ENCODE data around the gene NABP1. TPM values are rescaled to one million over a fixed set of nuclear protein-coding genes. Genes with fewer than 3 reads are reported as not detected.
A peak's percentile ranks its signal among the peaks of the same experiment; 100 is the strongest.

The NABP1 gene
- total RNA-seq, 1 donor from 2014 or later, result 48.6 TPM

DNA sequence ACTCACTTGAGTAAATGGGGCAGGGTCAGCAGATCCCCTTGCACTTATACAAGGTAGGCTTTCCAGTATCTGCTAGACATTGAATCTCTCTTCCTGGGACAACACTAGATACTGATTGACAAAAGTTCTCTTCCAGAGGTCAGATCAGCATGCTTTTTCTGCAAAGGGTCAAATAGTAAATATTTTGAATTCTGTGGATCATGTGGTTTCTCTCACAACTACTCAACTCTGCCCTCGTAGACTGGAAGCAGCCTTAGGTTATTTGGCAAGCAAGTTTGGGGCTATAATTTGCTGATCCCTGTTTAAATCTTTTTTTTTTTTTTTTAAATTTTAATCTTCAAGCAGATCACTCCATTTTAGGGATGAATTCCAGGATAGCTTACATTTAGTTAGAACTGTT, 17.4 kb upstream of the NABP1 start:
- no peaks in the 10 kb centered on the region for H3K27me3 ChIP-seq (ENCODE audit: low read depth)
- no peaks in the 10 kb centered on the region for H3K4me1 ChIP-seq
- H3K36me3 ChIP-seq, result no peaks in the 10 kb centered on the region
- H3K27ac ChIP-seq, result no peak overlapping the region
- no peak overlapping the region for H3K4me3 ChIP-seq
- ATAC-seq (no peak), DNase-seq (no peak)
- no peaks in the 10 kb centered on the region for H3K9me3 ChIP-seq
- TF ChIP-seq, protein P1, sequence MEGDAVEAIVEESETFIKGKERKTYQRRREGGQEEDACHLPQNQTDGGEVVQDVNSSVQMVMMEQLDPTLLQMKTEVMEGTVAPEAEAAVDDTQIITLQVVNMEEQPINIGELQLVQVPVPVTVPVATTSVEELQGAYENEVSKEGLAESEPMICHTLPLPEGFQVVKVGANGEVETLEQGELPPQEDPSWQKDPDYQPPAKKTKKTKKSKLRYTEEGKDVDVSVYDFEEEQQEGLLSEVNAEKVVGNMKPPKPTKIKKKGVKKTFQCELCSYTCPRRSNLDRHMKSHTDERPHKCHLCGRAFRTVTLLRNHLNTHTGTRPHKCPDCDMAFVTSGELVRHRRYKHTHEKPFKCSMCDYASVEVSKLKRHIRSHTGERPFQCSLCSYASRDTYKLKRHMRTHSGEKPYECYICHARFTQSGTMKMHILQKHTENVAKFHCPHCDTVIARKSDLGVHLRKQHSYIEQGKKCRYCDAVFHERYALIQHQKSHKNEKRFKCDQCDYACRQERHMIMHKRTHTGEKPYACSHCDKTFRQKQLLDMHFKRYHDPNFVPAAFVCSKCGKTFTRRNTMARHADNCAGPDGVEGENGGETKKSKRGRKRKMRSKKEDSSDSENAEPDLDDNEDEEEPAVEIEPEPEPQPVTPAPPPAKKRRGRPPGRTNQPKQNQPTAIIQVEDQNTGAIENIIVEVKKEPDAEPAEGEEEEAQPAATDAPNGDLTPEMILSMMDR (IDR thresholded peaks at IDR 0.05), result no peak
- intact Hi-C loops (cut with DNase I), result no loop called here

DNA sequence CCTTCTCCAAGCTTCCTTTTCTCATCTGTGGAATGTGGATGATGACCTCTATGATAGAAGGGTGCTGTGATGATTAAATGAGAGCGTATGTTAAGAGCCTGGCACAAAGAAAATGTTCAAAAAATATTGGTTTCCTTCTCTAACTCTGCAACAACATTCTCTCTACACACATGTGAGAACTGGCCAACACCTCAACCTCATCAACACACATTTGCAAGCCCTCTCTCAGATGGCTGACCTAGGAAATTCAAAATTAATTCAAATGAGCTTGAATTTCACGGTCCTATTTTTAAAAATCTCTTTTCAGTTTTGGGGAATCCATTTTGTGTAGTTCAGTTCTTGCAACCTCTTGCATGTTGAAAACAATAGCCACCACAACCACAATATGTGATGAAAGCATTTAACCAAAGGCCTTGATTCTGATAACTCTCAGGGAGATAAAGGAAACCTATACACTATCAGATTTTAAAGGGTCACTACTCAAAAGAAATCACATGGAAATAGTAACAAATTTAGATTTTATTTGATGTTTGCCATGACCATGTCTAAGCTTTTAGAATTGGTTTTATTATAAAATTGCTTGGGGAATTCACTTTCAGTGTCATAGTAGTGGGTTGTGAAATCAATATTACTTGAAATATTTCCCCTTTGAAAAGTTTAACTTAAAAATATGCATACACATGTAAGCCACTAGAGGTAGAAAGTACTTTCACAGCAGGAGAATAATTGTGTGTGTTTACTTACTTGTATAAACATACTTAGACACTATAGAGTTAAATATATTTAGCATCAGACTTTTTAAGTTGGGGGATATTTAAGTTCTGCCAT, 16.6 kb upstream of the NABP1 start:
- no peak overlapping the region for H3K27ac ChIP-seq
- DNase-seq (no peak), ATAC-seq (no peak)
- no peak overlapping the region for H3K4me3 ChIP-seq
- no peaks in the 10 kb centered on the region for H3K36me3 ChIP-seq
- TF ChIP-seq, protein P1 (IDR thresholded peaks at IDR 0.05), result no peak
- no peaks in the 10 kb centered on the region for H3K4me1 ChIP-seq
- no peaks in the 10 kb centered on the region for H3K27me3 ChIP-seq (ENCODE audit: low read depth)
- no peaks in the 10 kb centered on the region for H3K9me3 ChIP-seq
- intact Hi-C loops (cut with DNase I), result no loop called here

DNA sequence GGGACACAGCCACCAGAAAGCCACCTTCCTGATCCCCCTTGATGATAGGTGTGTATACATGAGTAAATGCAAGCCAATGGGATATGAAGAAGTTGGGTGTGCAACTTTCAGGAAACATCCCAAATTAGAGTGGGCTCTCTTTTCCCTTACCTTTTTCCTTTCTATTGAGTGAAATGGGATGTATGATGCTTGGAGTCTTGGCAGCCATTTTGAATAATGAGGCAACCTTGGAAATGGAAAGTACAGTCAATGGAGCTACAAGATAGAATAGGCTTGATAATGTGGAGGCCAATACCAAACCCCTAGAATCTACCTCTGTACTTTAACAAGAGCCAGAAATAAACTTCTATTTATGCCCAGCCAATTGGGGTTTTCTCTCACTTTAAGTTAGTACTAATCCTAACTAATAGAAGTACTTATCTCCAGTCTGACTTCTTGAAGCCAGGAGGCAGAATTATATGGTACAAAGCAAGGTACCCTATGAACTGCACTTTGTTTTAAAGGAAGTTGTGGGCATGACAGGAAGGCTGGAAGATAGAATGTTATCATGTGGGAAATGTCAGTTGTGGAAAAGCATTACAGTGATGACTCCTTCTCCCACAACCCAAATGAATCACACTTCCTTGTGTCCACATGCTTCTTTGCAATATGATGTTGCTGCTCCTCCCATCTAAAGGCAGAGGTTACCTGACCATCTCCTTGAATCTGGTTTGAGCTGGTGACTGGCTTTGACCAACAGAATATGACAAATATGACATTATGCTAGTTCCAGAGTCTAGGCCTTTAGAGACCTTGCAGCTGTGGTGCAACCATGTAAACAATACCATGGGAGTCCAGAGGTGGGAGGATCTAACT, 12.9 kb upstream of the NABP1 start:
- H3K4me3 ChIP-seq, result no peak overlapping the region
- TF ChIP-seq, protein P1 (IDR thresholded peaks at IDR 0.05), result no peak
- no peaks in the 10 kb centered on the region for H3K9me3 ChIP-seq
- no peak overlapping the region for H3K27ac ChIP-seq
- H3K27me3 ChIP-seq (ENCODE audit: low read depth), result no peaks in the 10 kb centered on the region
- H3K4me1 ChIP-seq, result no peaks in the 10 kb centered on the region
- no peaks in the 10 kb centered on the region for H3K36me3 ChIP-seq
- intact Hi-C loops (cut with DNase I), result no loop called here
- DNase-seq, result no peak
- ATAC-seq, result no peak

DNA sequence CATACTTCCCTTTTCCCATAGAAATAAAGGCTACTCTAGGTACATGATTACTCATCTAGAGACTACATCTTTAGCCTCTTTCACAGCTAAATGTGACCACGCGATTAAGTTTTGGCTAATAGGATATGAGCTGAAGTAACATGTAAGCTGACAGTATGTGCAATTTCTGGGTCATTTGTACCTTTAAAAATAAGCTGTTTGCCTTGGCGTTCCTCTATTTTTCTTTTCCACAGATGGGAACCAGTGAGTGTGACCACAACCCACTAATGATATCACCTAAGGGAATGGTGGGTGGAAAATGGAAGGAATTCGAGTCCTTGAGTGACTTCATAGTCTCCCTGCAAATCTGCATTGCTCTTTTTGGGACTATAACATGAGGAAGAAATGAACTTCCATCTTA, 11.7 kb upstream of the NABP1 start:
- ATAC-seq (no peak), DNase-seq (no peak)
- TF ChIP-seq, protein P1 (IDR thresholded peaks at IDR 0.05), result no peak
- no peak overlapping the region for H3K27ac ChIP-seq
- H3K9me3 ChIP-seq, result no peaks in the 10 kb centered on the region
- no peaks in the 10 kb centered on the region for H3K4me1 ChIP-seq
- H3K36me3 ChIP-seq, result no peaks in the 10 kb centered on the region
- intact Hi-C loops (cut with DNase I), result no loop called here
- no peaks in the 10 kb centered on the region for H3K27me3 ChIP-seq (ENCODE audit: low read depth)
- H3K4me3 ChIP-seq, result no peak overlapping the region

DNA sequence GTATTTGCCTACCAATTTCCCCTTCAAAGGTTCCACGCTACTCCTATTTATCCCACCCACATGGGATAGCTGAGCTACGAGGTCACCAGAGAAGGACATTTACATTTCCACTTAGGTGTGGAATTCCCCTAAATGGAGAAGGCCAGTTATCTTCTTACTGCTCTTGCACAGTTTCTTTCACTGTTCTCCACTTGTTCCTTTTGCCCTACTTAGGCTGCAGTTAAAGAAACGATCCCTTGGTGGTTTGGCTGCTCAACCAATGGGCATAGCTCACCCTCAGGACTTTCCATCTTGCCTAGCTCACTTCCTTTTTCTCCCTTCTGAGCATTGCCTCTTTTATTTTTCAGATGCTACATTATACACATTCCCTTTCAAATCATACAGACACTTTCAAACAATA, 11.2 kb upstream of the NABP1 start:
- Histone ChIP-seq H3K36me3 (no peaks in the 10 kb centered on the region), H3K27ac (no peak overlapping the region), H3K9me3 (no peaks in the 10 kb centered on the region), H3K27me3 (ENCODE audit: low read depth) (no peaks in the 10 kb centered on the region), H3K4me3 (no peak overlapping the region), H3K4me1 (no peaks in the 10 kb centered on the region)
- TF ChIP-seq, protein P1 (IDR thresholded peaks at IDR 0.05), result no peak
- peak; percentile 69 for ATAC-seq
- no peak for DNase-seq
- intact Hi-C loops (cut with DNase I), result no loop called here

Data from lower lobe of right lung (tissue), 2 donors.